HTR-8/SVneo (cell line): ENCODE data around the gene PAK4.

ENCODE experiments used
- DNase-seq: peaks from one replicate; pipeline ENCODE4 v3.0.0; 2011; ENCODE audit warnings: low spot score, mixed read lengths; ENCODE audit not compliant: insufficient read length
- FAIRE-seq: peaks from 2 replicates; lab custom pipeline; 2011; peaks lifted over from hg19 to GRCh38; lab: Jason Lieb, UNC

PAK4 gene

DNA sequence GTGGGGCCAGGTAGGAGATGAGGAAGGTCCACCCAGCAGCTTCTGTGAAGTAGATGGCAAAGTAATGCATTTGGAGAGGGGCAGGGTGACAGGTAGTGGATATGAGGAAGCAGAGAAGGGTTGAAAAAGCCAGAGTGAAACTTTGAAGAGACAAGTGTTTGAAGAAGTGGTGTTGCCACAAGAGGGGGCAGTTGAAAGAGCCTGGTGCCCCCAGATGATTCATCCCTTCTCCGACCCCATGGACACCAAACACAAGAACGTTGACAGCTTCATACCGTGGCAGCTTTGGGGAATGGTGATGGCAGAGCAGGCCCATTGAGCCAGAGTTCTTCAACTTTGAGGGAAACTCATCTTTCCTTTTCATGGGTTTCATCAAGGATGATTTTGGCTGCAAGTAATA is 99.3 kb downstream of the PAK4 start:
- FAIRE-seq (no peak), DNase-seq (no peak)
